Inflammatory macrophage treated with lipopolysaccharide for 1 hour (primary cell): ENCODE results near the gene PARD6G.
"Not testable (repeated sequence)": the region's sequence is repeated elsewhere in the genome, so short reads cannot be mapped to it uniquely, and the experiment has no call there.

ENCODE experiments used
- DNase-seq, 2 donors: peaks; one replicate each; pipeline ENCODE4 v3.0.0-alpha.2; 2020 to 2022

Gene PARD6G

GRCh38 chr18:80247393-80247841 is at the start of gene PARD6G:
TSS of gene PARD6G (minus strand) at chr18:80247514. CDS start at chr18:80247348, 166 bp downstream.
- peak; percentile 52 to 70 for DNase-seq

- not testable (repeated sequence) for DNase-seq
Measured at GRCh38 chr18:80262241-80263033, 15.1 kb upstream of the PARD6G start.

- no peak for DNase-seq
Measured at GRCh38 chr18:80259610-80260009, 12.3 kb upstream of the PARD6G start.

- DNase-seq, result no peak
Measured at GRCh38 chr18:80258640-80259039, 11.3 kb upstream of the PARD6G start.

GRCh38 chr18:80257579-80258543 is 10.5 kb upstream of the PARD6G start:
- DNase-seq, result peak; percentile 27 to 78

- DNase-seq, result no peak
Measured at GRCh38 chr18:80254971-80255500, 7.7 kb upstream of the PARD6G start.

- DNase-seq, result peak in 1 of 2 donors; percentile 26
Measured at GRCh38 chr18:80253871-80254492, 6.7 kb upstream of the PARD6G start.

- no peak for DNase-seq
Measured at GRCh38 chr18:80253236-80253635, 5.9 kb upstream of the PARD6G start.

GRCh38 chr18:80252136-80252535 is 4.8 kb upstream of the PARD6G start:
- DNase-seq, result no peak

- DNase-seq, result no peak
Measured at GRCh38 chr18:80251700-80252099, 4.4 kb upstream of the PARD6G start.

- DNase-seq, result no peak
Measured at GRCh38 chr18:80250740-80251364, 3.5 kb upstream of the PARD6G start.

GRCh38 chr18:80249217-80250093 is 2.1 kb upstream of the PARD6G start:
- DNase-seq, result no peak

- DNase-seq, result no peak
Measured at GRCh38 chr18:80246445-80247392, 595 bp downstream of the PARD6G start.

GRCh38 chr18:80245781-80246444 is 1.4 kb downstream of the PARD6G start:
- no peak for DNase-seq

GRCh38 chr18:80244956-80245730 is 2.2 kb downstream of the PARD6G start:
- DNase-seq, result no peak

GRCh38 chr18:80244167-80244566 is 3.1 kb downstream of the PARD6G start:
- no peak for DNase-seq

- DNase-seq, result no peak
Measured at GRCh38 chr18:80243204-80243603, 4.1 kb downstream of the PARD6G start.

- DNase-seq, result no peak
Measured at GRCh38 chr18:80241919-80242777, 5.2 kb downstream of the PARD6G start.
